ENCODE data around the gene FMN1.

The FMN1 gene, protein sequence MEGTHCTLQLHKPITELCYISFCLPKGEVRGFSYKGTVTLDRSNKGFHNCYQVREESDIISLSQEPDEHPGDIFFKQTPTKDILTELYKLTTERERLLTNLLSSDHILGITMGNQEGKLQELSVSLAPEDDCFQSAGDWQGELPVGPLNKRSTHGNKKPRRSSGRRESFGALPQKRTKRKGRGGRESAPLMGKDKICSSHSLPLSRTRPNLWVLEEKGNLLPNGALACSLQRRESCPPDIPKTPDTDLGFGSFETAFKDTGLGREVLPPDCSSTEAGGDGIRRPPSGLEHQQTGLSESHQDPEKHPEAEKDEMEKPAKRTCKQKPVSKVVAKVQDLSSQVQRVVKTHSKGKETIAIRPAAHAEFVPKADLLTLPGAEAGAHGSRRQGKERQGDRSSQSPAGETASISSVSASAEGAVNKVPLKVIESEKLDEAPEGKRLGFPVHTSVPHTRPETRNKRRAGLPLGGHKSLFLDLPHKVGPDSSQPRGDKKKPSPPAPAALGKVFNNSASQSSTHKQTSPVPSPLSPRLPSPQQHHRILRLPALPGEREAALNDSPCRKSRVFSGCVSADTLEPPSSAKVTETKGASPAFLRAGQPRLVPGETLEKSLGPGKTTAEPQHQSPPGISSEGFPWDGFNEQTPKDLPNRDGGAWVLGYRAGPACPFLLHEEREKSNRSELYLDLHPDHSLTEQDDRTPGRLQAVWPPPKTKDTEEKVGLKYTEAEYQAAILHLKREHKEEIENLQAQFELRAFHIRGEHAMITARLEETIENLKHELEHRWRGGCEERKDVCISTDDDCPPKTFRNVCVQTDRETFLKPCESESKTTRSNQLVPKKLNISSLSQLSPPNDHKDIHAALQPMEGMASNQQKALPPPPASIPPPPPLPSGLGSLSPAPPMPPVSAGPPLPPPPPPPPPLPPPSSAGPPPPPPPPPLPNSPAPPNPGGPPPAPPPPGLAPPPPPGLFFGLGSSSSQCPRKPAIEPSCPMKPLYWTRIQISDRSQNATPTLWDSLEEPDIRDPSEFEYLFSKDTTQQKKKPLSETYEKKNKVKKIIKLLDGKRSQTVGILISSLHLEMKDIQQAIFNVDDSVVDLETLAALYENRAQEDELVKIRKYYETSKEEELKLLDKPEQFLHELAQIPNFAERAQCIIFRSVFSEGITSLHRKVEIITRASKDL (N-terminal part only)

DNA sequence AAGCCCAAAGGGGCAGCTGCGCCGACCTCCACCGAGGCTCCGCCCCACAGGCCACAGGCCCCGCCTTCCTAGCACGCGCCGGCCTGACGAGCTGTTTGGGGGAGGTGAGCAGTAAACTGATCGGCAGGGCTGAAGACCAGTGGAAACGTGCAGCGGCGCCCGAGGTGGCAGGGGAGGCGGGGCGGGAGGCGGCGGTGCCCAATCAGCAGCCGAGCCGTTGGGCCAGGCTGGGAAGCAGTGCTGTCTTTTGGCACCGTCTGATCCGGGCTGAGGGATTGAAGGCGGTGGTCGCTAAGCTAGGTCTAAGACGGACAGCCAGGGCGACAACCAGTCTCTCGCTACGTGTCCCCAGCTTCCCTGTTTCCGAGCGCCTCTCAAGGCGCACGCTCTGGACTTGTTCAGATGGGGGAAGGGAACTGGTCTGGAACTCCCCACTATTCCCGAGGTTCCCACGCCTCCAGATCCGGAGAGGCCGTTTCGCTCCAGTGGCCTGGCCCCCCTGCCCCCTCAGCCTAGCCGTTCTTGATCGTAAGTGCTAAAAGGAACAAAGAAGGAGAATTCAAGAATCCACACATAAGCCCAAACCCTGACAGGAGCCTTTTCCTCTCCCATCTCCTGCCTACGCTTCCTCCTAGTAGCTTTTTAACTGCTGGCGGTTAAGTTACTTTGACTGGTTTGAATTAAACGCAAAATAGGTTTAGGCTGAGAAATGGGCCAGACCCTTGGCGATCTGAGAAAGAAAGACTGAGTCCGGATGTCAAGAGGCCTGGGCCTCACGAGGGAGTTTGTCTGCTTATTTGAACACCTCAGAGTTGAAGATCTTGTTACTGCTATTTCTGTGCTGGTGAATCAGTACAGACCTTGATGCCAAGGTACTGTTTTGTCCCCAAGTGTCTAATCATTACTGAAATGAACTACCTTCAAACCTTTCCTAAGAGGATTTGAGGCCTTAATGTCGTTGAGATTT is at the start of gene FMN1:
FMN1 (minus strand) TSS at position 11 of the 967 bp plus-strand sequence. CDS start 39,800 bp downstream, outside the sequence.
- Histone ChIP-seq H3K79me2 (ENCODE audit: insufficient read depth, low read depth) (no peaks in the 10 kb centered on the region), H3K27me3 (ENCODE audit: insufficient read depth, low read depth) (peaks cover 18% of the 10 kb centered on the region), H3K9ac (no peak within 1 kb of the TSS), H3K4me3 (IDR thresholded peaks at IDR 0.05; ENCODE audit: insufficient read depth, low read depth, low read length) (no peak within 1 kb of the TSS), H3K27ac (no peak within 1 kb of the TSS), H3K4me1 (ENCODE audit: low read depth, poor library complexity, severe bottlenecking) (peaks cover 7% of the 10 kb centered on the region), H3K4me2 (peak within 1 kb of the TSS; percentile 51; the same call in 1 of the 2 replicates), H4K20me1 (ENCODE audit: insufficient read depth) (no peaks in the 10 kb centered on the region), H2AFZ (ENCODE audit: low read depth) (peak within 1 kb of the TSS; percentile 67; the same call in 1 of the 2 replicates), H3K36me3 (ENCODE audit: insufficient read depth) (no peaks in the 10 kb centered on the region)
- no peak for TF ChIP-seq CTCF (conservative IDR thresholded peaks at IDR 0.05; ENCODE audit: low read depth, low read length)

DNA sequence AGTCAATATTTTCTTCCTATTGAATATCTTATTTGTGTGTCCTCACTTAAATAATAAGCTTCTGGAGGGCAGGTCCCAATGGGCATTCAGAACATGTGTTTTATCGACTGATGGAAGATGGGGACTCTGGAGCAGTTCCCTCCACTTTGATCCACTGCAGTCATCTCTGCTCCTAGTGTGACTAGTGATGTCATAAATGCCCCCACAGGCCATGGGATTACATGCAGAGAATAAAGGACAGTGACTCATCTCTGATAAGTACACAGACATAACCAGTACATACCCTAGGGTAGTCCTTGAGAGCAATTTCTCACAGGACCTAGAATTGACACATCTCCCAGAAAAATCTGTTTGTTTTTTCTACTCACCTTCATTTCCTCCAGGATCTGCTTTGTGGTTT is 49.4 kb upstream of the FMN1 start:
- TF ChIP-seq CTCF (conservative IDR thresholded peaks at IDR 0.05; ENCODE audit: low read depth, low read length): no peak
- no peak overlapping the region for H3K4me2 ChIP-seq
- H4K20me1 ChIP-seq (ENCODE audit: insufficient read depth): no peaks in the 10 kb centered on the region
- H3K27ac ChIP-seq: no peak overlapping the region
- H3K4me1 ChIP-seq (ENCODE audit: low read depth, poor library complexity, severe bottlenecking): no peaks in the 10 kb centered on the region
- H3K79me2 ChIP-seq (ENCODE audit: insufficient read depth, low read depth): no peaks in the 10 kb centered on the region
- H3K9ac ChIP-seq: no peak overlapping the region
- H3K36me3 ChIP-seq (ENCODE audit: insufficient read depth): no peaks in the 10 kb centered on the region
- H3K27me3 ChIP-seq (ENCODE audit: insufficient read depth, low read depth): no peaks in the 10 kb centered on the region
- no peak overlapping the region for H3K4me3 ChIP-seq (IDR thresholded peaks at IDR 0.05; ENCODE audit: insufficient read depth, low read depth, low read length)
- no peak overlapping the region for H2AFZ ChIP-seq (ENCODE audit: low read depth)

- no peaks in the 10 kb centered on the region for H3K79me2 ChIP-seq (ENCODE audit: insufficient read depth, low read depth)
- no peak overlapping the region for H3K9ac ChIP-seq
- no peaks in the 10 kb centered on the region for H4K20me1 ChIP-seq (ENCODE audit: insufficient read depth)
- H3K27ac ChIP-seq: no peak overlapping the region
- H3K4me3 ChIP-seq (IDR thresholded peaks at IDR 0.05; ENCODE audit: insufficient read depth, low read depth, low read length): no peak overlapping the region
- H3K36me3 ChIP-seq (ENCODE audit: insufficient read depth): no peaks in the 10 kb centered on the region
- TF ChIP-seq CTCF (conservative IDR thresholded peaks at IDR 0.05; ENCODE audit: low read depth, low read length): no peak
- H2AFZ ChIP-seq (ENCODE audit: low read depth): no peak overlapping the region
- no peaks in the 10 kb centered on the region for H3K4me1 ChIP-seq (ENCODE audit: low read depth, poor library complexity, severe bottlenecking)
- H3K4me2 ChIP-seq: no peak overlapping the region
- no peaks in the 10 kb centered on the region for H3K27me3 ChIP-seq (ENCODE audit: insufficient read depth, low read depth)
Observed at GRCh38 chr15:33243393-33243792, 48.9 kb upstream of the FMN1 start.
